Sigmoid colon (tissue), 4 donors: ENCODE results near the gene CFAP45.

Experiments
- CTCF ChIP-seq, 4 experiments: fragments of 450-650 bp in 3 of 4; fragments of 200-600 bp in 1 of 4; IDR thresholded peaks; one replicate each; pipeline ENCODE4 v1.5.1; 2016 to 2019; ENCODE audit warnings: antibody characterized with exemption in 4 of 4, mild to moderate bottlenecking in 3 of 4, moderate library complexity in 2 of 4
- EP300 ChIP-seq, 4 donors: sonication (generic); formaldehyde crosslinking; IDR thresholded peaks; one replicate each; pipeline ENCODE4 v1.6.1; 2017; ENCODE audit warnings: antibody characterized with exemption in 4 of 4
- POLR2A ChIP-seq, 2 donors: fragments of 450-650 bp; IDR thresholded peaks; one replicate each; pipeline ENCODE4 v1.6.1; 2016; ENCODE audit warnings: antibody characterized with exemption in 2 of 2, mild to moderate bottlenecking in 2 of 2, moderate library complexity in 2 of 2
- POLR2AphosphoS5 ChIP-seq, 4 donors: sonication (generic); formaldehyde crosslinking; IDR thresholded peaks; one replicate each; pipeline ENCODE4 v1.6.1; 2017; ENCODE audit warnings: antibody characterized with exemption in 4 of 4

GRCh38 chr1:159933347-159933746 is 33.4 kb upstream of the CFAP45 start:
- TF ChIP-seq POLR2AphosphoS5 (IDR thresholded peaks at IDR 0.05) = no peak
- TF ChIP-seq CTCF (IDR thresholded peaks at IDR 0.05) = no peak
- no peak for TF ChIP-seq EP300 (IDR thresholded peaks at IDR 0.05)
- no peak for TF ChIP-seq POLR2A (IDR thresholded peaks at IDR 0.05)
